Upper lobe of right lung (tissue), 1 donor: Measurements from ENCODE around the gene FAM131B. TPM values are rescaled to one million over a fixed set of nuclear protein-coding genes. Genes with fewer than 3 reads are reported as not detected.

ENCODE experiments used
- ATAC-seq: fragments of 200-7000 bp; cut with Tn5 transposase; one replicate; pipeline ENCODE4 v1.9.1; 2020; ENCODE audit warnings: mild to moderate bottlenecking, moderate library complexity
- DNase-seq: peaks from one replicate; pipeline ENCODE4 v3.0.0-alpha.2; 2020
- H3K27ac ChIP-seq: fragments of 200-600 bp; one replicate; pipeline ENCODE4 v1.8.0; 2022
- H3K27me3 ChIP-seq: fragments of 200-600 bp; one replicate; pipeline ENCODE4 v1.8.0; 2022; ENCODE audit warnings: mild to moderate bottlenecking
- H3K36me3 ChIP-seq: fragments of 200-600 bp; one replicate; pipeline ENCODE4 v1.8.0; 2022
- H3K4me1 ChIP-seq: fragments of 200-600 bp; one replicate; pipeline ENCODE4 v1.8.0; 2022
- H3K4me3 ChIP-seq: fragments of 200-600 bp; one replicate; pipeline ENCODE4 v1.8.0; 2022; ENCODE audit warnings: mild to moderate bottlenecking
- H3K9me3 ChIP-seq: fragments of 200-600 bp; one replicate; pipeline ENCODE4 v1.8.0; 2022
- intact Hi-C: fragments of 100-400 bp; cut with DNase I; formaldehyde crosslinking; loops from one replicate; pipeline ENCODE4 v1.11.0; 2022
- total RNA-seq: library from RNA; stranded (reverse); fragmentation: NEBNext Ultra II Directional; extraction: Animal tissue kit (Norgen Biotek cat#: 25700); gene quantifications from one replicate; pipeline ENCODE4 v1.2.1, GENCODE V29; 2021
- TF ChIP-seq, protein P1 (sequence below): fragments of 200-600 bp; IDR thresholded peaks from one replicate; pipeline ENCODE4 v1.8.0; 2022; ENCODE audit warnings: antibody characterized with exemption
- donor health status: DM: no; HTN: yes; CAD: no; lungs with severe emphysema.

Gene FAM131B
- total RNA-seq, 1 donor from 2014 or later = 0.90 TPM

DNA sequence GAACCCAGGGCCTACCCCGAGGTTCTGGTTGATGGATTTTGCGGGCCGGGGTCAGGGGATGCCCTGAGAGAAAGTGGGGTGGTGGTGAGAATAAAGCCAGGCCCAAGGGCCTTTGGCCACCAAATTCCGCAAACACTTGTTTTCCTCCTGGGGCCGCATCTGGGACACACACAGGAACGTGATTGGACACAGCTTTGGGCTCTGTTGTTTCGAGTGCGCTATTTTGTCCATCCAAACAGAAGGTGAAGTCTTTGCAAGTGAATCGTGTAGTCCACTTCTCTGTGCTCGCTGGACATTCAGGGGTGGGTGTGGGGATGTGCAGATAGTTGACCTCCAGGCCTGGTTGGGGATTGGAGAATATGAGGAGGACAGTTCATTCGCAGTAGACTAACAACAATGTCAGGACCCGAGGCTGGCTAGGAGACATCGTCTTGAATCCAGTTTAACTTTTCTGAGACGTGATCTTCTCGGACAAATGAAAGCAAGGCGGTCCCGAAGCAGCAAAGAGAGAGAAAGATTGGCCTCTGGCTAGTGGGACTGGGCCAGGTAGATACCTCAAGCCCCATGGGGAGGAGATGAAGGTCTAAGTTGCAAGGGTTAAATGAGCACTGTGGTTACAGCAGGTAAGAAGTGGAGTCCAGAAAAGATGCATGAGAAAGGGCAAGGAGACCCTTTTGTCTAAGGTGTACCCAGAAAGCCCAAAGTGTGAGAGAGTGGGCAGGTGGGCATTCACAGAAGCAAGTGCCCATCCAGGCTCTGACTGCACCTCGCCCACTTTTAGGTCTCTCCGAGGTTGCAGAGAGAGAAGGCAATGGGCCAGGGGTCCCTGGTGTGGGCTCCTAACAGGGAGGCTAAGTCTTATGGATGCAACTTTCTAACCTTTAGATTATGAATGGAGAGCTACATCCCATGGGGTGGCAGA, 764 bp upstream of the FAM131B start:
- TF ChIP-seq, protein P1, sequence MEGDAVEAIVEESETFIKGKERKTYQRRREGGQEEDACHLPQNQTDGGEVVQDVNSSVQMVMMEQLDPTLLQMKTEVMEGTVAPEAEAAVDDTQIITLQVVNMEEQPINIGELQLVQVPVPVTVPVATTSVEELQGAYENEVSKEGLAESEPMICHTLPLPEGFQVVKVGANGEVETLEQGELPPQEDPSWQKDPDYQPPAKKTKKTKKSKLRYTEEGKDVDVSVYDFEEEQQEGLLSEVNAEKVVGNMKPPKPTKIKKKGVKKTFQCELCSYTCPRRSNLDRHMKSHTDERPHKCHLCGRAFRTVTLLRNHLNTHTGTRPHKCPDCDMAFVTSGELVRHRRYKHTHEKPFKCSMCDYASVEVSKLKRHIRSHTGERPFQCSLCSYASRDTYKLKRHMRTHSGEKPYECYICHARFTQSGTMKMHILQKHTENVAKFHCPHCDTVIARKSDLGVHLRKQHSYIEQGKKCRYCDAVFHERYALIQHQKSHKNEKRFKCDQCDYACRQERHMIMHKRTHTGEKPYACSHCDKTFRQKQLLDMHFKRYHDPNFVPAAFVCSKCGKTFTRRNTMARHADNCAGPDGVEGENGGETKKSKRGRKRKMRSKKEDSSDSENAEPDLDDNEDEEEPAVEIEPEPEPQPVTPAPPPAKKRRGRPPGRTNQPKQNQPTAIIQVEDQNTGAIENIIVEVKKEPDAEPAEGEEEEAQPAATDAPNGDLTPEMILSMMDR = no peak
- intact Hi-C loops = no loop called here
- H3K4me3 ChIP-seq = peak overlapping the region; percentile 52
- peaks cover 4% of the 10 kb centered on the region for H3K4me1 ChIP-seq
- H3K9me3 ChIP-seq = no peaks in the 10 kb centered on the region
- peaks cover 24% of the 10 kb centered on the region for H3K27me3 ChIP-seq
- no peak overlapping the region for H3K27ac ChIP-seq
- DNase-seq (no peak), ATAC-seq (no peak)
- H3K36me3 ChIP-seq = no peaks in the 10 kb centered on the region

DNA sequence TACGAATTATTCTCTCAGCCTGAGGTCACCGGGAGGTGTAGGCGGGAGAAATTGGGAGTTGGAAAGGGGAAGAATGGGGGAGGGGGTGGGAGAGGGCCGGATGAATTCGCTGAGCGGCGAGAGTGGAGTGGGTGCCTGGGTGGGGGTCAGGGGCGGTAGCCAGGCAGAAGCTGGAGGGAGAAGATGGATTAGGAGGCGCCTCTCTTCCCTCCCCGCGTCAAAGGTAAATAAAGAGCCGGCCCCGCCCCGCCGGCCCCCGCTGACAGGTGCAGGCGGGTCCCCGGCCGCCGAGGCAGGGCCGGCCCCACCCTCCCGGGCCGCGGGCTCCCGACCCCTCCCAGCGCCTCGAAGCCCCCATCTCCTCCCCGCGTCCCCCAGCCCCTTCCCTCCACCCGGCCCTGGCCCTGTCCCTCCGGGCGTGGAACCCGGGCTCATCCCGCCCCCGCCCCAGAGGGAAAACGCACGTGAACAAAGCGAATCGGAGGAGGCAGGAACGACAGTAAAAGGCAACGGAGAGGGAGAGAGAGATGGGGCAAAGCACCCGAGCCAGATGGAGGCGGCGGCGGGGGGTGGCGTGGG, 872 bp downstream of the FAM131B start:
- no peaks in the 10 kb centered on the region for H3K36me3 ChIP-seq
- ATAC-seq (no peak), DNase-seq (no peak)
- peaks cover 24% of the 10 kb centered on the region for H3K27me3 ChIP-seq
- no peaks in the 10 kb centered on the region for H3K9me3 ChIP-seq
- intact Hi-C loops = no loop called here
- H3K4me1 ChIP-seq = peaks cover 4% of the 10 kb centered on the region
- H3K27ac ChIP-seq = no peak overlapping the region
- TF ChIP-seq, protein P1 = no peak
- H3K4me3 ChIP-seq = peak overlapping the region; percentile 52

DNA sequence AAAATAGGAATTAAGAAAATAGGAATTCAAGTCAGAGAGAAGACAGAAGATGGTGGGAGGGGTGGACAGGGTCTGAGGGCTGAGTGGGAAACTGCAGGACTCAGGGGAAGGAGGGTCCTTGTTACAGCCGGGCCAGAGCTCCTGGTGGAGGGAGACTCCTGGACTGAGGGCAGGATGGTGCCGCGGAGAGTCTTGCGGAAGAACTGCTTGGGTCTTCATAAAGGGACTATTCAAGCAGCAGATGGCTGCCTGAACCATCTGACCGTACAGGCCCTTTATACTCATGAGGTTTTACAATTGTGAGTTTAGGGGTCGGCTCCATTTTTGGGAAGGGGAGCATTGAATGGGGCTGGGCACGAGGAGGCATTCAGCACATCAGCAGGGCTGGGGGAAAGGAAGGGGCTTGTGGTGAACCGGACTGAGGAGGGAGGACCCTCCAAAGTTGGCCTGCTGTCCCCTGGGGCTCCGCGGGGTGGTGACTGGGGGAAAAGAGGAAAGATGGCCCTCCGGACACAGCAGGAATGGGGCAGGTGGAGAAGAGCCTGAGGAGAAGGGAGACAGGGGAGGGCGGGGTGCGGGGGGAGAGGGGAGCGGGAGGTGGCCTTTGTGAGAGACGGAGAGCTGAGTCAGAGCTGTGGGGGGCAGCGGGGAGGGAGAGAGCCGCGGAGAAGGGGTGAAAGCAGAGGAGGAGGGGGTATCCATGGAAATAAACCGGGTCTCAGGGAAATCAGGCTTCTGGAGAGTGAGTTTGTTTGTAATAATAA, 1.5 kb downstream of the FAM131B start:
- DNase-seq (no peak), ATAC-seq (no peak)
- no peak overlapping the region for H3K27ac ChIP-seq
- H3K4me1 ChIP-seq = peaks cover 4% of the 10 kb centered on the region
- H3K4me3 ChIP-seq = no peak overlapping the region
- H3K36me3 ChIP-seq = no peaks in the 10 kb centered on the region
- intact Hi-C loops = no loop called here
- H3K27me3 ChIP-seq = peaks cover 24% of the 10 kb centered on the region
- no peaks in the 10 kb centered on the region for H3K9me3 ChIP-seq
- TF ChIP-seq, protein P1 = no peak

DNA sequence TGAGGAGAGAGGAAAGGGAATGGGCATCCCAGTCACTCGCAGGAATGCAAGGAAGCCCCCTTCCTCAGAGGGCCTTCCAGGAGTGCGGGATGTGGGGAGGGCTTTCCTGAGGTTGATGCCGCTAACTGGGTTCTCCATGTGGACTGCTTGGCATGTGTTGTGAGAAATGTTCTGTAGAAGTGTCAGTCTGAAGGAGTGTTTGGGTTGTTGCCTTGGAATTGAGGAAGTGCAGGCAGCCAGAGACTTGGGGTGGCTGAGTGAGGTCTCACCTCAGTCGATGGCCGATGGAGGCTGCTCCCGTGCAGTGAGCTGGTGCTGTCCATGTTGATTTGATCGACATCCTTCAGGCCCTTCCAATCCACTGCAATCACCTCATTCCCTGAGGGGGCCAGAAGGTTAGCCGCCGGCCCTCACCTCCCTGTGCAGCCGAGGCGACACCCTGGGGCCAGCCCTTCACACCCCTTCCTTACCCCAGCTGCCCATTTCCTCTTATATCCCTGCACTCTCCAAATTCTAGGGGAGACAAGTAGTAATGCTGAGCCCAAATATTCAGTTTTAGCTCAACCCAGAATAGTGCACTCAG, 2.7 kb downstream of the FAM131B start:
- Histone ChIP-seq H3K27ac (no peak overlapping the region), H3K36me3 (no peaks in the 10 kb centered on the region), H3K27me3 (peaks cover 24% of the 10 kb centered on the region), H3K9me3 (no peaks in the 10 kb centered on the region), H3K4me3 (no peak overlapping the region), H3K4me1 (peaks cover 4% of the 10 kb centered on the region)
- TF ChIP-seq, protein P1 = no peak
- peak; percentile 8 for ATAC-seq
- intact Hi-C loops = no loop called here
- no peak for DNase-seq

DNA sequence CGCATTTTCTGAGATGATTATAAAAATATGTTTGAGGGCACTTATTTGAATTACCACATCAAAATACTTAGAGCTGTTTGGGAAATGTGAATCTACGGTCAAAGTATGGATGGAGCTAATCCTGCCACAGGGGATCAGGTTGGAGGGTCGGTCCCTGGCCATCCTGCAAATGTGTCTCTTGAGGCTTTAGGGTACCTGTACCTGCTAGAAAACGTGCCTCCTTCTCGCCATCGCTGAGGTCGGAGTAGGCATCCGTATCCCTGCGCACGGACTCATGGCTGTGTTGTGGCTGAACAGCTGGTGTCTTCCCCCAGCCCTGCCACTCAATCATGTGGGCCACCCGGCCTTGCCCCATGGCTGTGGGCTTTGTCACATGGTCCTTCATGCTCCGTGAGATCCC, 3.9 kb downstream of the FAM131B start:
- peaks cover 17% of the 10 kb centered on the region for H3K27me3 ChIP-seq
- H3K36me3 ChIP-seq = no peaks in the 10 kb centered on the region
- DNase-seq (no peak), ATAC-seq (no peak)
- intact Hi-C loops = no loop called here
- TF ChIP-seq, protein P1 = no peak
- H3K9me3 ChIP-seq = no peaks in the 10 kb centered on the region
- no peak overlapping the region for H3K4me3 ChIP-seq
- peaks cover 4% of the 10 kb centered on the region for H3K4me1 ChIP-seq
- H3K27ac ChIP-seq = no peak overlapping the region
